NCI-H345 treated with DMSO at 0.1 percent for 48 hours (cell line): ENCODE measurements around the gene CCDC57.
"Not testable (repeated sequence)": the region's sequence is repeated elsewhere in the genome, so short reads cannot be mapped to it uniquely, and the experiment has no call there.

Source experiments
- DNase-seq: peaks from one replicate; lab custom pipeline; 2025; ENCODE audit not compliant: unreplicated experiment; lab: John Stamatoyannopoulos, UW

Gene CCDC57

DNA sequence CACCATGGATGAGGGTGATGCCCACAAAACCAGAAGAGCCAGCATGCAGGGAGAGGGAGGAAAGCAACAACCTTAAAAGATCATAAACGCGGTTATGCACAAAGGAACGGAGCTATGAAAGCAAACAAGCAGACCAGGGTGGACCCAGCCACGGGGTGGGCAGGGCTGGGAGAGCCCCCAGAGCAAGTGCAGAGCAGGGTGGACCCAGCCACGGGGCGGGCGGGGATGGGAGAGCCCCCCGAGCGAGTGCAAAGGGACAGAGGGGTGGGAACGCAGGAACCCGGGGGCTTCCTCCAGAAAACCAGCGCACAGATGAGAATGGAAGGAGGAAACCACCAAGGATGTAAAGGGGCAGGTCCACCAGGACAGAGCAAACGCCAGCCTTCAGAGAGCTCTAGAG, 33.2 kb downstream of the CCDC57 start:
- DNase-seq = no peak

GRCh38 chr17:82178499-82179261, 34.0 kb downstream of the CCDC57 start:
- no peak for DNase-seq

GRCh38 chr17:82177761-82178498, 34.7 kb downstream of the CCDC57 start:
- DNase-seq = no peak

DNA sequence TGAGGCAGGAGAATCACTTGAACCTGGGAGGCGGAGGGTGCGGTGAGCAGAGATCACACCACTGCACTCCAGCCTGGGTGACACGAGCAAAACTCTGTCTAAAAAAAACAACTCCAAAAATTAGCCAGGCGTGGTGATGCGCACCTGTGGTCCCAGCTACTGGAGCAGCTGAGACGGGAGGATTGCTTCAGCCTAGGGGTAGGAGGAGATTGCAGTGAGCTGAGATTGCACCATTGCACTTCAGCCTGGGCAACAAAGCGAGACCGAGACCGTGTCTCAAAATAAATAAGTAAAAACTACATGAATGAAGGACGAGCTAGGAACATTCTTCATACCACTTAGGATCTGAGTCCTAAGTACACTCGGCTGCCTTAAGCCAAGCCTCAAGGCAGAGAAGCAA, 35.4 kb downstream of the CCDC57 start:
- DNase-seq = no peak

DNA sequence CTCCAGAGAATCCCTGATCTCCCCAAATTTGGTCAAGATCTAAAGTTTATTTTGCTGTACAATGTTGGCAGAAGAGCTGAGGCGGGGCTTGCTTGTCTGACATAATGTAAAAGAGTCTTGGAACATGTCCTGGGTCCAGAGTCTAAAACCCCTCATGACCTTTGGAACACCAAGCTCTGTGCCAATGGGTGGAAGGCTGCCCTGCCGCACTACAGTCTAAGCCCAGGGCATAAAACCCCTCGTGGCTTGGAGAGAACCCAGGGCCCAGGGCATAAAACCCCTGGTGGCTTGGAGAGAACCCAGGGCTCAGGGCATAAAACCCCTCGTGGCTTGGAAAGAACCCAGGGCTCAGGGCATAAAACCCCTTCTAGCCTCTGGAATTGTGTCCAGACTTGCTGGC, 36.7 kb downstream of the CCDC57 start:
- DNase-seq = no peak

- DNase-seq = no peak
Measured at GRCh38 chr17:82175201-82175600, 37.4 kb downstream of the CCDC57 start.

- DNase-seq = not testable (repeated sequence)
Measured at GRCh38 chr17:82174042-82174857, 38.4 kb downstream of the CCDC57 start.

DNA sequence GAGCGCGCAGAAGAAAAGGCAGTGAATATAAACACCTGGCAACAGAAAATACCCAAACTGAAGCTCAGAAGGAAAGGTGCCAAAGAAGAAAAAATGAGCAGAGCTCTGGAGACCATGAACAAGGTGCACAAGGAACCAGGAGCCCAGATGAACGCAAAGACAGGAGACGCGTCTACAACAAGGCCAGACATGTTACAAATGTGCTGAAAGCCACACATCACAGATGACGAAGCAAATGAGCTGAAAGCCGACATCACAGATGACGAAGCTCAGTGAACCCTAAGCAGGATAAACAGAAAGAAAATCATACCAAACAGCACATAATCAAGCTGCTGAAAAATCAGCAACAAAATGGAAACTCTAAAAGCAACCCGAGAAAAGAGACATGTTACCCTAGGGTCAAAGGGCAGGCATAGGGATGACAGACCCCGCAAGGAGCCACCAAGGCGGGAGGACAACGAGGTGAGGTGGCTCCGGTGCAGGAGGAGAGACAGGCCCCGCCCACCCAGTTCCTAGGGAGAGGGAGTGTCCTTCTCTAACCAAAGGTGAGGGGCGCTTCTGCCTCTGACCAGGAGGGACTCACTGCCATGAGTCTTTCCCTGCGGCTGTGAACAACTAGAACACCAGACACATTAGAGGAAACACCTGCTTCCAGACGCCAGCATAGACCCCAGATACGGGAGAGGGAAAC, 39.1 kb downstream of the CCDC57 start:
- no peak for DNase-seq

GRCh38 chr17:82172486-82173160, 40.0 kb downstream of the CCDC57 start:
- no peak for DNase-seq

DNA sequence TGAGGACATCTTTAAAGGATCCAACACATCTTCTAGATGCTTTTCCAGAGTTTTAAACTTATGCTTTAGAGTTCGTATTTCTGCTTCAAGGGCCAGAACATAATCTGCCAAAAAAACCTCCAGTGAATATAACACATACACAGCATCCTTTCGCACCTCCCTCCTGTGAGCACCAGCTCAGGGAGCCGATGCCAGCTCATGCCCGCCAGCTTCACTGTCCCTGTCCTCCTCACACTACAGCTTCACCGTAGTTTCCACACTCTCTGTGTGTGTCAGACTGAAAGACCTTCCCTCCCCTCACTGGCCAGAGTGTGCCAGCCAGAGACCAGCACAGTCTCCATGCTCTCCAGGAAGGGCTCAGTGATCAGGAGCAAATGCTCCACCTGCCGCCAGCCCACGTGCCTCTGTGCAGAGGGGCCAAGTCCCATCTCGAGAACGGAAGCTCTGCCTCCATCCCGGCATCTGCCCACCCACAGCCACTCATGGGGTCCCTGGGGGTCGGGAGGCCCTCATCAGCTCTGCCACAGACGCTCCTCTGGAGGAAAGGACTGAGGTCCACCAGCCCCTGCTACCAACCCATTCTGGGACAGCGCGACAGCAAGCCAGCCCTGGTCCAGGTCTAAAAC, 40.8 kb downstream of the CCDC57 start:
- DNase-seq = no peak

DNA sequence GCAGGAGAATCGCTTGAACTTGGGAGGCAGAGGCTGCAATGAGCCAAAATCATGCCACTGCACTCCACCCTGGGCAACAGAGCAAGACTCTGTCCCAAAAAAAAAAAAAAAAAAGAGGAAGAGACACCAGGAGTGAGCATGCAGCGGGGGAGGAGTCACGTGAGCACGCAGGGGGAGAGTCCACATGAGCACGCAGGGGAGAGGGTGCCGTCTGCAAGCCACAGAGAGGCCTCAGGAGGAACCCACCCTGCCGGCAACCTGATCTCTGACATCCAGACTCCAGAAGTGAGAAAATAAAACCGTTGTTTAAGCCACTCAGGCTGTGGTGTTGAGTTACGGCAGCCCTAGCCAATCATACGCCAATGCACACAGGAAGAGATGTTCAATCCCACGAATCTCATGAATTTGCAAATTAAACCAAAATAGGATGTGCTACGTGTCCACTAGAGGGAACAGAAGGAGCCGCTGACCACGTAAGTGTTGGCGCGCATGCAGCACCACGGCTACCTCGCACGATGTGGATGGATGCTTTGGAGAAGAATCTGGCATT, 42.2 kb downstream of the CCDC57 start:
- DNase-seq = no peak

DNA sequence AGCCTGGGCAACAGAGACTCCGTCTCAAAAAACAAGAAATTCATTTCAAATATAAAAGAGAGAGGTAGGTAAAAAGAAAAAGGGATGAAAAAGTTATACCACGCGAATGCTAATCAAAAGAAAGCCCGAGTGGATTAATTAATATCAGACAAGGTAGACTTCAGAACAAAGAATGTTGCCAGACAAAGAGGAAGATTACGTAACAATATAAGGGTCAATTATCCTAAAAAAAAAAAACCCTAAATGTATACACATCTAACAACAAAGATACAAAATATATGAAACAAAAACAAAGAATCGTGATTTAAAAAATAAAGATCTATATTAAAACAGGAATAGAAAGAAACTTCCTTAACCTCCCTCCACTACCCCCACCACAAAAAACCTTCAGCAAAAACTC, 44.1 kb downstream of the CCDC57 start:
- no peak for DNase-seq

- no peak for DNase-seq
Measured at GRCh38 chr17:82167028-82167427, 45.6 kb downstream of the CCDC57 start.

GRCh38 chr17:82164853-82165252, 47.8 kb downstream of the CCDC57 start:
- DNase-seq = no peak

DNA sequence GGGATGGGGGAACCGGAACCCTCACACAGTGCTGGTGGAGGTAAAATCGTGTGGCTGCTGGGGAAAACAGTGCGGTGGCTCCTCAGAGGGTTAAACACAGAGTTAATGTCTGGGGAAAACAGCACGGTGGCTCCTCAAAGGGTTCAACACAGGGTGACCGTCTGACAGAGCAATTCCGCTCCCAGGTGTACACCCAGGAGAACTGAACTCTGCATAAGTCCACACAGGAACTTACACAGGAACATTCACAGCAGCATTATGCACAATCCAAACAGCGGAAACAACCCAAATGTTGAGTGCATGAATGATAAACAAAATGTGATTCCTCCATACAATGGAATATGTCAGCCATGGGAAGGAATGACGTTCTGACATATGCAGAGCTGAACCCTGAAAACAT, 51.4 kb downstream of the CCDC57 start:
- DNase-seq = no peak

GRCh38 chr17:82160075-82160474, 52.6 kb downstream of the CCDC57 start:
- DNase-seq = no peak

DNA sequence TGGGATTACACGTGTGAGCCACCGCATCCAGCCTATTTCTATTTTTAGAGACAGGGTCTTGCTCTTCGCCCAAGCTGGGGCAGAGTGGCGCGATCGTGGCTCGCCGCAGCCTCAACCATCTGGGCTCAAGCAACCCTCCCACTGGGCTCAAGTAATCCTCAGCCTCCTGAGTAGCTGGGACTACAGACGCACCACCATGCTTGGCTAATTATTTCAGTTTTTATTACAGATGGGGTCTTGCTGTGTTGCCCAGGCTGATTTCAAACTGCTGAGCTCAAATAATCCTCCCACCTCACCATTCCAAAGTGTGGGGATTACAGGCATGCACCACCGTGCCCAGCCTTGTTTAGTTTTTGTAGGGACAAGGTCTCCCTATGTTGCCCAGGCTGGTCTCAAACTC, 53.8 kb downstream of the CCDC57 start:
- DNase-seq = no peak

GRCh38 chr17:82157046-82158035, 55.3 kb downstream of the CCDC57 start:
- DNase-seq = no peak
